ENCODE measurements around the gene SLC66A3. TPM values are rescaled to one million over a fixed set of nuclear protein-coding genes. Genes with fewer than 3 reads are reported as not detected.

Gene SLC66A3
- total RNA-seq, 2 donors from 2014 or later = 11.0 to 14.3 TPM

DNA sequence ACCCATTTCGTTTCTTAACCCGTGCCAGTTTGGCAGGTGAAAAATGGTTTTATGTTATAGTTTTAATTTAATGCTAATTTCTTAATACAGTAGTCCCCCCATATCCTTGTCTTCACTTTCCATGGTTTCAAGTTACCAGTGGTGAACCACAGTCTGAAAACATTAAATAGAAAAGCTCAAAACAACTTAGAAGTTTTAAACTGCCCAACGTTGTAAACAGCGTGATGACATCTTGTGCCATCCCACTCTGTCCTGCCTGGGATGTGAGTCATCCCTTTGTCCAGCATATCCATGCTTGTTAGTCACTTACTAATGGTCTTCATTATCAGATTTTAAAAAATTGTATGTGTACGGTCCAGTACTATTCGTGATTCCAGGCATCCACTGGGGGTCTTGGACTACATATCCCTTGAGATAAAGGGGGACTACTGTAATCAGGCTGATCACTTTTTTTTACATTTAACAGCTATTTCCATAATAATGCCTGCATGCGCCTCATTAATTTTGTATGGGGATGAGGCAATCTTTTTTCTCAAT is 31.9 kb downstream of the SLC66A3 start:
- DNase-seq = no peak
- peak in 1 of 2 donors; percentile 53 for ATAC-seq
- intact Hi-C loops (cut with DNase I) = no loop called here

DNA sequence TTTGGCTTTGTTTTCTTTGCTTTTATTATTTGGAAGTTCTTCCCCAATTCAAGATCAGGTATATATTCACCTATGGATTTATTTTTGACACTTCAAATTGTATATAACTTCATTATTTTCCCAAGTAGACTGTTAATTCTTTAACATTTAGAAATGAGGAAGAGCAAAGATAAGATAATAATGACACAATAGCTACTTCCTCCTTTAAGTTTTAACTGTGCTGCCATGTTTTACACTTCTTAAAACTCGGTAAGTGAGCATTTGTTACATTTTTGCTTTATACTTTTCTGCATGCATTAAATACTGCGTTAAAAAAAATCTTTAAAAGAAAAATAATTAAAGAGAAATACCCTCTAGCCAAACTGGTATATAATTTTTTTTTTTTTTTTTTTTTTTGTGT is 32.5 kb downstream of the SLC66A3 start:
- DNase-seq (no peak), ATAC-seq (no peak)
- intact Hi-C loops (cut with DNase I) = no loop called here

DNA sequence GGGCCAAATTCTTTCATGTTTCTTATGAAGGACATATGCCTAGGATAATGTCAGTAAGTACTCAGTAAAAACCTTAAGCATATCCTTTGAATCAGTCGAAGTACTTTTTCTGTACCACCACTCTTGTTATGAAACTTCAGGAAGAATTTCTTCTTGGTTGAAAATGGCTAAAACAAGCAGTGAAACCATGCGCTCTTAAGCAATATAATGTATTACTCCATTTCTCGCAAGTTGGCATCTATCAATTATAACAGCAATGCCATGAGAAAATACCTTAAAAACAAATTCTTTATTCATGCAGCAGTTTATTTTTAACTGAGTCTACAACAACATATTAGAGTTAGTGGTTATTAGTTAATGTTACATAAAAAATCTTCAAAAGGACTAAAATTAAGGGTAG is 41.0 kb downstream of the SLC66A3 start:
- ATAC-seq (no peak), DNase-seq (no peak)
- intact Hi-C loops (cut with DNase I) = no loop called here

GRCh38 chr2:11200651-11201050 is 45.4 kb downstream of the SLC66A3 start:
- intact Hi-C loops (cut with DNase I) = no loop called here
- ATAC-seq (no peak), DNase-seq (no peak)

- intact Hi-C loops (cut with DNase I) = no loop called here
Measured at GRCh38 chr2:11201969-11202368, 46.7 kb downstream of the SLC66A3 start.

DNA sequence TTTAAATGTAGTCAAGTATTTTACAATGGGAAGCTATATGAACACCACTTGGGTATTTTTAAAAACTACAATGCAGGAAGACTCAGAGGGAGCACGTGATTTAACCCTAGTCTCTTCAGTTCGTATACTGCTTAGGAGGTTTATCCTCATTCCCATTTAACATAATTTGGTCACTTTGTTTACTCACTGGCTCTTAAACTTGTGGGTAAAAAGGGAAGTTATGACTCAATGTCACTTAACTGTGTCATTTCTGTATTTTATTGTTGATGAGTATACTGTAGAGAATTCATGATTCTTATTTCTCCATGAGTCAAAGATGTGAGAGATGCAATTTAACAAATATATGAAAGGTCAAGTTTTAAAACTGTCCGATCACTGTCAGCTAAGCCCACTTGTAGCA is 48.2 kb downstream of the SLC66A3 start:
- peak in 1 of 2 donors; percentile 31 for ATAC-seq
- no peak for DNase-seq
- intact Hi-C loops (cut with DNase I) = no loop called here

More at GRCh38 chr2:11201969-11202368, 46.7 kb downstream of the SLC66A3 start:
- ATAC-seq (no peak), DNase-seq (no peak)

GRCh38 chr2:11208083-11208482 is 52.8 kb downstream of the SLC66A3 start:
- intact Hi-C loops (cut with DNase I) = no loop called here
- no peak for ATAC-seq
- DNase-seq = no peak

DNA sequence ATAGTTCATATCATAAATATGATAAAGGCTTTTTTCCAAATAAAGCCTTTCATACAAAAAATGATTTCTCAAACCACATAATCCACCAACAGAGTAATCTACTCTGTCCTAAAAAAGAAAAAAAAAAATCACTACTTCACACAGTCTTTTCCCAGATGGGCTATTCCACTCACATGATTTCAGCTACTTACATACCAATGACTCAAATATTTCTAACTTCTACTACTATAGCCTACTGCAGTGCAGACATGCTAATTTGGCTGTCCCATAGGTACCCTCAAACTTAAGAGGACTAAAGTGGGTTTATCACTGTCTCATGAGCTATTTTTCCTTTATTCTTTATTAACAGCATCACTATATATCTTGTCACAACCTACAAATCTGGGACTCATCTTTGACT is 57.4 kb downstream of the SLC66A3 start:
- DNase-seq (no peak), ATAC-seq (no peak)
- intact Hi-C loops (cut with DNase I) = no loop called here

- DNase-seq (no peak), ATAC-seq (no peak)
- intact Hi-C loops (cut with DNase I) = no loop called here
Measured at GRCh38 chr2:11213090-11213638, 57.9 kb downstream of the SLC66A3 start.

DNA sequence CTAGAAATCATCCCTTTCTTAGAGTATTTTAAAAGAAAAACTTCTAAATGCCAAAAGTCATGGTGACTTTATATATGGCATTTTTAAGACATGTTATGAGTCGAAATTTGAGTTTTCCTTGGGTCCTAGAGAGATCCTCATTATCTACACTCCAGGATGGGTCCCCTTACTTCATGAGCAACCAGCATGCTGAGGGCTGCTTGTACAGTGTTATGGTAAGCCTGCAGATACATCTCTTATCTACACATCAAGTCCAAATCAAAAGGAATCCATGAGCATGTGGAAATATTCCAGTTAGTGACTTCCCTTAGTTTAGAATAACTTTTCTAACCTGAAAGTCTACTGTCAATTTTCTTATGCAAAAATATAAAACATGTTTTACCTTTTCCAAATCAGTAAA is 58.7 kb downstream of the SLC66A3 start:
- no peak for ATAC-seq
- no peak for DNase-seq
- intact Hi-C loops (cut with DNase I) = no loop called here

- DNase-seq = no peak
- no peak for ATAC-seq
- intact Hi-C loops (cut with DNase I) = no loop called here
Measured at GRCh38 chr2:11214770-11215169, 59.5 kb downstream of the SLC66A3 start.

DNA sequence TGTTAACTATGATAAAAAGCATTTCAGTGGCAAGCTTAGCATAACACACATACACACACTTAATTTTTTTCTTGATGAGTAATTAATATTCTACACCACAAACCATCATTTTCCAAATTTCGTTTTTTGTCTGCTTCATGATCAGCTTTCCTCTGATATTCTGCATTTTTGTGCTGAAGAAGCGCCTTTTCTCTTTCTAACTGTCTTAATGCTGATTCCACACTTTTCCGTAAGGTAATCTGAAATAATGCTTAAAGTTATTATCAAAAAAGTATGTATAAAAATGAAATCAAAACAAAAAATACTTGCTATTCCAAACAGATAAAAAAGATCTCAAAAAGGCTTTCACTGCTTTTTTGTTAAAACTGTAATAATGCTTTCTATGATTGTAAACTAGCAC is 60.1 kb downstream of the SLC66A3 start:
- ATAC-seq (no peak), DNase-seq (no peak)
- intact Hi-C loops (cut with DNase I) = no loop called here

GRCh38 chr2:11220445-11220844 is 65.2 kb downstream of the SLC66A3 start:
- ATAC-seq (no peak), DNase-seq (no peak)
- intact Hi-C loops (cut with DNase I) = no loop called here

DNA sequence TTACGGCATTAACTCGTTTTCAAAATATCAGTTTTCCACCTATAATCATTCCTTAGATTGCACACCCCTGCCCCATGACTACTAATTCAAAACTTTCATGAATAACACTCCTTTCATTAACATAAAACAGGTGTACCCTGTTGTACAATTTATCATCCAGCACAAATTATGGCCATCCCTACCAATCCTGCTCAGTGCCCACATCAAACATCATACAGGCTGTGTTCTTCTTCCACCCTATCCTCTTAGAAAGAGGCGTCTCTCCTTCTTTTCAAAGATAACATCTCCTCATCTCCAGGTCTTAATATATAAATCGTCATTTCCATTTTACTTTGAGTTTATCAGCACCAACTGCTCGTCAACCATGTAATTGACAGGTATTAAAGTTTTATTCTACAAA is 67.6 kb downstream of the SLC66A3 start:
- intact Hi-C loops (cut with DNase I) = no loop called here

DNA sequence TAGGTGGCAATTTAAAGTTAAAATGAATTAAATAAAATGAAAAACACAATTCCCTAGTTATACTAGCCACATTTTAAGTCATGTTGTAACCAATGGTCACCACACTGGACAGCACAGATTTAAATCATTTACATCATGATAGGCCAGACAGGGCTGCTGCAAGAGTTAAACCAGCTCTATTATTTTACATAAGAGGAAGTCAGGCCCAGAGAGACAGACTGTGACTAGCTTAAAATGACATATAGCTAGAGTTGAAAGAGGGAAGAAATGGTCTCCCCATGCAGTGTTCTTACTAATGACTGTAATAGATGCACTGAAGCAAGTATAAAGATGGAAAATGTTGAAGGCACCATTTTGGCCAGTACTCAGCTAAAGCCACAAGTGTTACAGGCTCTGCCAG is 69.6 kb downstream of the SLC66A3 start:
- ATAC-seq (no peak), DNase-seq (no peak)
- intact Hi-C loops (cut with DNase I) = no loop called here

More for the DNA sequence above, 67.6 kb downstream of the SLC66A3 start:
- DNase-seq = no peak
- no peak for ATAC-seq

- intact Hi-C loops (cut with DNase I) = no loop called here
- DNase-seq (no peak), ATAC-seq (no peak)
Measured at GRCh38 chr2:11227595-11227994, 72.3 kb downstream of the SLC66A3 start.

Other genes starting within 250 kb of the SLC66A3 start
- under 1 TPM; 0.24 to 0.97 TPM for gene KCNF1, start 243.5 kb upstream of the SLC66A3 start, total RNA-seq
- 10 to 100 TPM; 41.1 to 47.6 TPM for gene ROCK2, start 189.2 kb downstream of the SLC66A3 start, total RNA-seq

All from left cardiac atrium (tissue), 4 donors.